GM12875 (cell line): ENCODE measurements around the gene ARL2BP.
A peak's percentile ranks its signal among the peaks of the same experiment; 100 is the strongest.
"Not testable (repeated sequence)": the region's sequence is repeated elsewhere in the genome, so short reads cannot be mapped to it uniquely, and the experiment has no call there.

Experiments
- H3K4me3 ChIP-seq: one replicate; pipeline ENCODE4 v1.5.1; 2011; ENCODE audit warnings: low read depth, low read length, control low read depth
- TF ChIP-seq, protein P1 (sequence below): IDR thresholded peaks from 2 replicates; pipeline ENCODE4 v1.5.1; 2011; ENCODE audit warnings: low read depth, mild to moderate bottlenecking, control low read depth, inconsistent platforms, low read length, moderate library complexity, borderline replicate concordance; ENCODE audit not compliant: insufficient read depth

Gene ARL2BP

DNA sequence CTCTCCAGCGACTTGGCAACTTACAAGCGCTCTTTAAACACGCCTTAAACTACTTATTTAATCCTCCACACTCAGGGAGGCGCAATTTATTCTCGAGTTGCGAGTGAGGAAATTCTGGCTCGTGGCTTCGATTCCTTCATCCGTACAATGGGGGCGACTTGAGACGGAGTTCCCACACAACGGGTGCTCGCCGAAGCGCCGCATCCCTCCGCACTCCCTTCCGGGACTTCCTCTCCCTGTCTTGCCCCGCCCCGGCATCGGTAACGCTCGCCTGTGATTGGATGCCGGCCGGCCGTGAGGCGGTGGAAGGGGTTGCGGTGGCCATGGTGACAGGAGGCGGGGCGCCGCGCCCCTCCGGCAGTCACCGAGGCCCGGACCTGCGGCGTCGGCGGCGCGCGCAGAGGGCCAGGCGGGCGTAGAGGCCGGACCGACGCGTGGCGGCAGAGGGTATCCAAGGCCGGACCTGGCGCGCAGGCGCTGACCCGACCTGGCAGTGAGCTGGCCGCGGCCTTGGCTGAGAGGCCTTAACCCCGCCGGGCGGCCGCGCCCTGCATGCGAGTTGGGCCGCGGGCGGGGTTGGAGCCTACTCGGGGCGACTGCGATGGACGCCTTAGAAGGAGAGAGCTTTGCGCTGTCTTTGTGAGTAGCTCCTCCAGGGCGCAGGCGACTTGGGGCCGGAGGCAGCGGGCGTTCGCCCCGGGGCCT is at the start of gene ARL2BP:
ARL2BP (plus strand) TSS at position 493 of the 705 bp plus-strand sequence; CDS start at position 602, 109 bp downstream.
- peak within 1 kb of the TSS; percentile 77 for H3K4me3 ChIP-seq
- TF ChIP-seq, protein P1, sequence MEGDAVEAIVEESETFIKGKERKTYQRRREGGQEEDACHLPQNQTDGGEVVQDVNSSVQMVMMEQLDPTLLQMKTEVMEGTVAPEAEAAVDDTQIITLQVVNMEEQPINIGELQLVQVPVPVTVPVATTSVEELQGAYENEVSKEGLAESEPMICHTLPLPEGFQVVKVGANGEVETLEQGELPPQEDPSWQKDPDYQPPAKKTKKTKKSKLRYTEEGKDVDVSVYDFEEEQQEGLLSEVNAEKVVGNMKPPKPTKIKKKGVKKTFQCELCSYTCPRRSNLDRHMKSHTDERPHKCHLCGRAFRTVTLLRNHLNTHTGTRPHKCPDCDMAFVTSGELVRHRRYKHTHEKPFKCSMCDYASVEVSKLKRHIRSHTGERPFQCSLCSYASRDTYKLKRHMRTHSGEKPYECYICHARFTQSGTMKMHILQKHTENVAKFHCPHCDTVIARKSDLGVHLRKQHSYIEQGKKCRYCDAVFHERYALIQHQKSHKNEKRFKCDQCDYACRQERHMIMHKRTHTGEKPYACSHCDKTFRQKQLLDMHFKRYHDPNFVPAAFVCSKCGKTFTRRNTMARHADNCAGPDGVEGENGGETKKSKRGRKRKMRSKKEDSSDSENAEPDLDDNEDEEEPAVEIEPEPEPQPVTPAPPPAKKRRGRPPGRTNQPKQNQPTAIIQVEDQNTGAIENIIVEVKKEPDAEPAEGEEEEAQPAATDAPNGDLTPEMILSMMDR, result no peak

DNA sequence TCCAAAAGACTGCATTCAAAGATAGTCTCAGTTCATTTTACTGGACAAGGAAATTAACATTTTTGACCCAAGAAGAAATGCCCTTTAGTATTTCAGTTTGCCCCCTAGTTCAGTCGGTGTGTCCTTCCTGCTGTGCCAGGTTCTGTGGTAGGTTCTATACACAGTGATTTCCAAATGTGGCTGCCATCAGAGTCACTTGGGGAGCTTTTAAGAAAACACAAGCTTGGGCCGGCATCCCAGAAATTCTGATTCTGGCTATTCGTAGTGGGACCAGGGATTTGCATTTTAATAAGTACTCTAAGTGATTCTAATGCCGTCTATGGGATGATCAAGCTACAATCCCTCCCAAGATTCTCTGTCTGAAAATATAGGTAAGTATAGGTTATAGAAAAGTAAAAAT is 48.8 kb upstream of the ARL2BP start:
- H3K4me3 ChIP-seq, result no peak overlapping the region
- TF ChIP-seq, protein P1, result no peak

DNA sequence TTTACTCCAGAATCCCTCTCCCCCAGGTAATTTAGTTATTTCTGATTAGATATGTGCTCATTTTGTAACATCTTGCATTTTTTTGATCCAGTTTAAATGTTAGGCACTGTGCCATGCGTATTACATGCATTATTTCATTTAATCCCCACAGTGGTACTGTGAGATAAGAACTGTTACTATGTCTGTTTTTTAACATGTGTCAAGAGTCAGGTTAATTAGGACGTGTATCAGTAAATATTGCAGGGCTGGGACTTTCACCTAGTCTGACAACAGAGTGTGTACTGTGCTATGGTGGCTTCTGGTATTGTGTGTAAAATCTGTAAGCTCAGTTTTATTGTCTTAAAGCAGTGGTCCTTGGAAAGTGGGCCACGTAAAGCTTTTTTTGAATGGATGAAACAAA is 48.3 kb upstream of the ARL2BP start:
- TF ChIP-seq, protein P1, result no peak
- H3K4me3 ChIP-seq, result no peak overlapping the region

DNA sequence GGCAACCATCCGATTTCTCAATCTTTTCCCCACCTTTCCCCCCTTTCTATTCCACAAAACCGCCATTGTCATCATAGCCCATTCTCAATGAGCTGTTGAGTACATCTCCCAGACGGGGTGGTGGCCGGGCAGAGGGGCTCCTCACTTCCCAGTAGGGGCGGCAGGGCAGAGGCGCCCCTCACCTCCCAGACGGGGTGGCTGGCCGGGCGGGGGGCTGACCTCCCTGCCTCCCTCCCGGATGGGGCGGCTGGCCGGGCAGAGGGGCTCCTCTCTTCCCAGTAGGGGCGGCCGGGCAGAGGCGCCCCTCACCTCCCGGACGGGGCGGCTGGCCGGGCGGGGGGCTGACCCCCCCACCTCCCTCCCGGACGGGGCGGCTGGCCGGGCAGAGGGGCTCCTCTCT is 44.7 kb upstream of the ARL2BP start:
- not testable (repeated sequence) for H3K4me3 ChIP-seq

DNA sequence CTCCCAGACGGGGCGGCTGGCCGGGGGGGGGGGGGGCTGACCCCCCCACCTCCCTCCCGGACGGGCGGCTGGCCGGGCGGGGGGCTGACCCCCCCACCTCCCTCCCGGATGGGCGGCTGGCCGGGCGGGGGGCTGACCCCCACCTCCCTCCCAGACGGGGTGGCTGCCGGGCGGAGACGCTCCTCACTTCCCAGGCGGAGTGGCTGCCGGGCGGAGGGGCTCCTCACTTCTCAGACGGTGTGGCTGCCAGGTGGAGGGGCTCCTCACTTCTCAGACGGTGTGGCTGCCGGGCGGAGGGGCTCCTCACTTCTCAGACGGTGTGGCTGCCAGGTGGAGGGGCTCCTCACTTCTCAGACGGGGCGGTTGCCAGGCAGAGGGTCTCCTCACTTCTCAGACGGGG is 44.1 kb upstream of the ARL2BP start:
- not testable (repeated sequence) for H3K4me3 ChIP-seq

DNA sequence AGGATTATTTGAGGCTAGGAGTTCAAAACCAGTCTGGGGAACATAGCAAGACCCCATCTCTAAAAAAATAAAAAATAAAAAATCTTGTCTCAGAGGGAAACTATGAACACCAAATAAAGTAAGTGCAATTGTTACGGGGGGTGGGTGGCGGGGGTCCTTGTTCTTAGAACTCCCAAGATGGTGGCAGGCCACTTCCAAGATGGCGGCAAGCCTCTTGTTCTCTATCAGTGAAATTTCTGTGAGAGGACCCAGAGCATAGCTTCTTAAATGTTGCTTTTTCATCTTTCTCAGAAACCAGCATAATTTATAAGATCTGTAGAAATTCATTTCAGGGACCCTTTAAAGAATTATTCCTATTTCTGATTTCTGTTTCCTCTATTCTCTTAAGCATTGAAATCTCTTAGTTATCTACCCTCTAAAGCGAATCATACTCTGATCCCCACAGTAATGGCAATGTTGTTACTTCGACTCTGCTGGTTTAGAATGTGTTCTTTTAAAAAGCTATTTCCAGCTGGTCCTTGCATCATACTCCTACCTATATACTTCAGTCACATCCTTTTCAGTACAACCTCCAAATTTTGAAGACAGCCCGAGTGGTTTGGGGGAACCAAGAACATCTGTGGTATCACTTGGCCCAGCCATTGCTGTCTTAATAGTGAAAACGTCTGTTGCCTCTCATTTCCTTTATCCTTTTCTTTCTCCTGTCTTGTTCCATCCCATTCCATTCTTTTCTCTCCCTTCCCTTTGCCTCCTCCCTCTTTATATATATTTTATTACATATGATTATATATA is 42.8 kb upstream of the ARL2BP start:
- TF ChIP-seq, protein P1, result no peak
- H3K4me3 ChIP-seq, result no peak overlapping the region

DNA sequence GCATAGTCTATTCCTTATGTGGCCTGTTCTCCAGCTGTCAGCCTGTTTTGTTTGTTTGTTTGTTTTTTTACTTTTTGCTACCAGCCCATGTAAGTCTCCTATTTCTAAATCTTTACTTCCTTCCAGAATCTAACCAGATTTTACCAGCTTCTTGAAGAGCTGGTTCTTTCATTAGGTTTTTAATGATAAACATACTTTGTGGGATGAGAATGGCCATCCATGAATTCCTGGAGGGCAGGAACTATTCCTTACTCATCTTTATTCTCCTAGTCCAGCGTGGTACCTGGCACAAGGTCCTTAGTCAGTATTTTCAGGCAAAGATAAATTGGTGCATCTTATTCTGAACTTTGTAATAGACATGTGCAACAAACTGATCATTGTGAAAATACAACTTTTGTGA is 41.6 kb upstream of the ARL2BP start:
- TF ChIP-seq, protein P1, result no peak
- no peak overlapping the region for H3K4me3 ChIP-seq

DNA sequence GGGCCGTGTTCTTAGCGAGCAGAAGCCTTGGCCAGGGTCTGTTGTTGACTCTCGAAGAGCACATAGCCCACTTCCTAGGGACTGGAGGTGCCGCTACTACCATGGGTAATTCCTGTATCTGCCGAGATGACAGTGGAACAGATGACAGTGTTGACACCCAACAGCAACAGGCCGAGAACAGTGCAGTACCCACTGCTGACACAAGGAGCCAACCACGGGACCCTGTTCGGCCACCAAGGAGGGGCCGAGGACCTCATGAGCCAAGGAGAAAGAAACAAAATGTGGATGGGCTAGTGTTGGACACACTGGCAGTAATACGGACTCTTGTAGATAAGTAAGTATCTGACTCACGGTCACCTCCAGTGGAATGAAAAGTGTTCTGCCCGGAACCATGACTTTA is 40.4 kb upstream of the ARL2BP start:
- TF ChIP-seq, protein P1, result no peak
- H3K4me3 ChIP-seq, result no peak overlapping the region
